WI38 (cell line): ENCODE results near the gene GPALPP1.
"Not testable (repeated sequence)": the region's sequence is repeated elsewhere in the genome, so short reads cannot be mapped to it uniquely, and the experiment has no call there.

Experiments used
- H3K4me3 ChIP-seq: 2 replicates; pipeline ENCODE4 v1.5.1; 2011; ENCODE audit warnings: low read depth, mild to moderate bottlenecking, control low read depth, low read length
- TF ChIP-seq, protein P1 (sequence below): IDR thresholded peaks from 2 replicates; pipeline ENCODE4 v1.5.1; 2012; ENCODE audit warnings: low read depth, mild to moderate bottlenecking, control low read depth, low read length

Gene GPALPP1

DNA sequence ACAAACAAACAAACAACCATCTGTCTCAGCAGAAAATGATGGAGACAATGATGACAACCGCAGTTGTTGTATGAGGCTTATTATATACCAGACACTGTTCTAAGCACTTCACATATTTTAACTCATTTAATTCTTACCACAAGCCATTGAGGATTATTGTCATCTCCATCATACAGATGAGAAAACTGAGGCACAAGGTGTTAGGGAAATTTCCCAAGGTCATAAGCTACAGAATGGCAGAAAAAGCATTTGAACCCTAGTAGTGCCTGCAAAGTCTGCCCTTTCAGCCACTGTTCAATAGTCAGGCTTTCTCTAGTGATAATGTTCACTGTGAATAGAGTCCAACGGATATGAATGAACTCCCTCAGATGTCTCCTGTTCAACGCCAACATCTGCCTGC, 60.1 kb downstream of the GPALPP1 start:
- H3K4me3 ChIP-seq: no peak overlapping the region
- TF ChIP-seq, protein P1, sequence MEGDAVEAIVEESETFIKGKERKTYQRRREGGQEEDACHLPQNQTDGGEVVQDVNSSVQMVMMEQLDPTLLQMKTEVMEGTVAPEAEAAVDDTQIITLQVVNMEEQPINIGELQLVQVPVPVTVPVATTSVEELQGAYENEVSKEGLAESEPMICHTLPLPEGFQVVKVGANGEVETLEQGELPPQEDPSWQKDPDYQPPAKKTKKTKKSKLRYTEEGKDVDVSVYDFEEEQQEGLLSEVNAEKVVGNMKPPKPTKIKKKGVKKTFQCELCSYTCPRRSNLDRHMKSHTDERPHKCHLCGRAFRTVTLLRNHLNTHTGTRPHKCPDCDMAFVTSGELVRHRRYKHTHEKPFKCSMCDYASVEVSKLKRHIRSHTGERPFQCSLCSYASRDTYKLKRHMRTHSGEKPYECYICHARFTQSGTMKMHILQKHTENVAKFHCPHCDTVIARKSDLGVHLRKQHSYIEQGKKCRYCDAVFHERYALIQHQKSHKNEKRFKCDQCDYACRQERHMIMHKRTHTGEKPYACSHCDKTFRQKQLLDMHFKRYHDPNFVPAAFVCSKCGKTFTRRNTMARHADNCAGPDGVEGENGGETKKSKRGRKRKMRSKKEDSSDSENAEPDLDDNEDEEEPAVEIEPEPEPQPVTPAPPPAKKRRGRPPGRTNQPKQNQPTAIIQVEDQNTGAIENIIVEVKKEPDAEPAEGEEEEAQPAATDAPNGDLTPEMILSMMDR: no peak

DNA sequence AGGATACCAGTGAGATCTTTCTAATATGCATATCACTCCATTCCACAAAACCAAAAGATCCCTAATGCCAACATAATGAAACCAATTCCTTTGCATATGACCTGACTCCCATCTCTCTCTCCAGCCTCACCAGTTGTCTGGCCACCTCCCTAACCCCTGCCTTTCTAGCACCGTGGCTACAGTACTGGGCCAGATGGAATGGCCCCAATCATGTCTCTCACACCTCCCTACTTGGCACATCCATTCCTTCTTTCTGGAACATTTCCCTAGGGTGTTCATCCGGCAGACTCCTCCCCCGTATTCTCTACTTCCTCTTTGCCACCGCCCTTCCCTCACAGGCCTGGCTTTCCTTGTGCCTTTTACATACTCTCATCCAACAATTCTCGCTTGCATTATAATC, 62.0 kb downstream of the GPALPP1 start:
- TF ChIP-seq, protein P1: no peak
- no peak overlapping the region for H3K4me3 ChIP-seq

DNA sequence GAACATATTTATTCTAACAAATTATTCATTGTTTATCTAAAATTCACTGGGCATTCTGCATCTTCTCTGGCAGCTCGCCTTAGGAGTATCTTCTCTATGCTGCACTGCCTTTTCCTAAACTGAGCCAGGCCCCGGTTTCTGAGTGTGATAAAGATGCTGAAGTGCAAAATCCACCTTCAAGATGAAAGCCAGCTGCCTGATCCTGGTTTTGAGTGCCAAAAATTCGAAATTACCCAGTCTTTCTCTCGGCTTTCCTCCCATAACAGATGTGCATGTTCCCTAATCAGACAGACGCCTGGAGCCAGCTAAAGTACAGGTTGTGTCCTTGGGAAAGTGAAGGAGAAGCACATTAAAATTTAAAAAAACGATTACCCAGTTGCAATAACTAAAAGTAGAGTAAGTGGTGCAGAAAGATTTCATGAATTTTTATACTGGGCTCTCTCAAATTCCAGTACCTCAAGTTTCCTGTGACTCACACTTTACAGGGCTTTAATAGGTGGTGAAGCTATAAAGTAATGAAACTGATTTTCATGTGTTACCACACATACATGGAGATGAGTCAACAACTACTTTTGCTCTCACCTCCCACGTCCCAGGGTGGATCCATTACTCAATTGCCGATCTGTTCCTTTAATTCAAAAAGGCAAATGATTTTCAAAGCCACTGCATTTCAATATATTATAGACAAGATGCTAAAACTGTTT, 66.0 kb downstream of the GPALPP1 start:
- H3K4me3 ChIP-seq: peak overlapping the region; percentile 15; the same call in 1 of the 2 replicates
- TF ChIP-seq, protein P1: no peak

DNA sequence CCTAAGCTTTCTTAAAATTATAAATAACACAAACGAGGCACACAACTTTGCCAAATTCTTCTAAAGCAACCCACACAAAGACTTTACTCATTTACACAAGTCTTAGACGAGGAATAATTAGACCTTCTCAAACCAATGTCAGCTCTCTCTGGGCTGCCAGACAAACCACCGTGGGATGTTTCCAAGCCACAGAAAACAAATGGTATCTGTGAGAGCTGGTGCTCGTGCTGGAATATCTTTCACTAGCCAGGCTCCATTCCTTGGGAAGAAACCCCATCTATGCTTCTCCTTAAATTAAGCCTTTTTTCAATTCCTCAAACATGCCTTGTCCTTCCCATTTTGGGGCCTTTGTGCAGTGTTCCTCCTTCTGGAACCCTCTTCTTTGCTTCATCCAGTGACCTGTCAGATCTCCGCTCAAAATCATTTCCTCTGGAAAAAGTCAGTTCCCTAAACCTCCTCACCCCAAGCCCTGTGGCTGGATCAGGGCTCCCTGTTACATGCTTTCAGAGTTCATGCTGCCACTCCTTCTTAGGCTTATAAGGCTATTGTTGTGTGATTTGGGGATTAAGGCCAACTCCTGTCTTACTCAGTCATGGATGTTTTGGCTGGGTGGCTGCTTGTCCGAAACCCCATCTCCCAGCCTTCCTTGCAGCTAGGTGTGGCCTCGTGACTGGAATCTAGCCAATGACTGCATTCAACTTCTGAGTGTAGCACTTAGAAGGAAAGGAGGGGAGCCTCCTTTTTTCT, 66.7 kb downstream of the GPALPP1 start:
- peak overlapping the region; percentile 15 for H3K4me3 ChIP-seq
- TF ChIP-seq, protein P1: no peak

DNA sequence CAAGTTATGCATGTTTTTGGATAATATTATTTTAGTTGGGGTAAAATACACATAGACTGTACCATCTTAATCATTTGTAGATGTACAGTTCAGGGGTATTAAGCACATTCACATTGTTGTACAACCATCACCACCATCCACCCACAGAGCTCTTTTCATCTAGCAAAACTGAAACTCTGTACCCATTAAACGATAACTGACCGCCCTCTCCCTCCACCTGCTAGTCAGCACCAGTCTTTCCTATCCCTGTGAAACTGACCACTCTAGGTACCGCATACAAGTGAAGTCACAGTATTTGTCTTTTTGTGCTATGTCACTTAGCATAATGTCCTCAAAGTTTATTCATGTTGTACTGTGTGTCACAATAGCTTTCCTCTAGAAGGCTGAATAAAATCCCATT, 70.7 kb downstream of the GPALPP1 start:
- TF ChIP-seq, protein P1: no peak
- no peak overlapping the region for H3K4me3 ChIP-seq

DNA sequence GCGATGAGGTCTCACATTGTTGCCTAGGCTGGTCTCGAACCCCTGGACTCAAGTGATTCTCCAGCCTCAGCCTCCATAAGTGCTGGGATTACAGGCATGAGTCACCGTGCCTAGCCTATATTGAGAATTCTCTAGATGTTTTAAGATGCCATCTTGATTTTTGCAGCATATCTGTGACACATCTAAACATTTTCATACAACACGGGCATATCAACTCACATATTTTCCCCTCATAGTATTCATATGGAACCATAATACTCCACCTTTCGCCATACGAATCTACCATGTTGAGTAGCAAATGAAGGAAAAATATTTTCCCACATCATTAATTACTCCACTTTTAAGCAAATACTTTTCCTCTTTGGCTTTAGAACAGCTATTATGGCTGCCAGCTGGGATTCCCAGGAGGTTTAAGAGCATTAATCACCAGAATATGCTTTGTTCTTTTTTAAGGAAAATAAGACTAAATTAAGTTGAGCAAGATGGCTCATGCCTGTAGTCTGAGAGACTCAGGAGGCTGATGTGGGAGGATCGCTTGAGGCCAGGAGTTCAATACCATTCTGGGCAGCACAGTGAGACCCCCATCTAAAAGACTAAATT, 74.0 kb downstream of the GPALPP1 start:
- H3K4me3 ChIP-seq: no peak overlapping the region
- TF ChIP-seq, protein P1: no peak

DNA sequence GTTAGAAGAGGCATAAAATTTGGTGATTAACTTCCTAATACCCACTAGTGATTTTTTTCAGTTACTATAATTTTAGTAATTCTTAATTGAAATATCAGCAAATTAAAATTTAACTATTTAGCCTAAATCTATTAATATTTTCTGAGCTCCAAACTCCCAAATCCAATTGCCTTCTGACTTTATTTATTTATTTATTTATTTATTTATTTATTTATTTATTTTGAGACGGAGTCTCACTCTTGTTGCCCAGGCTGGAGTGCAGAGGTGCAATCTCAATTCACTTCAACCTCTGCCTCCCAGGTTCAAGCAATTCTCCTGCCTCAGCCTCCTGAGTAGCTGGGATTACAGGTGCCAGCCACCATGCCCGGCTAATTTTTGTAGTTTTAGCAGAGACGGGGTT, 74.6 kb downstream of the GPALPP1 start:
- not testable (repeated sequence) for H3K4me3 ChIP-seq
